WTC11 (cell line): ENCODE measurements around the gene CYTH3.

ENCODE experiments used
- AFF4 ChIP-seq: sonication (generic); formaldehyde crosslinking; IDR thresholded peaks from 2 replicates; pipeline ENCODE4 v1.8.1; 2023; ENCODE audit warnings: mild to moderate bottlenecking, missing genetic modification reagents, borderline replicate concordance
- ATF3 ChIP-seq: sonication (generic); formaldehyde crosslinking; conservative IDR thresholded peaks from 2 replicates; pipeline ENCODE4 v1.8.1; 2022; ENCODE audit warnings: mild to moderate bottlenecking, missing genetic modification reagents
- CTCF ChIP-seq: fragments of 200-600 bp; IDR thresholded peaks from 2 replicates; pipeline ENCODE4 v1.8.0; 2022; ENCODE audit warnings: antibody characterized with exemption
- FOXJ3 ChIP-seq: sonication (generic); formaldehyde crosslinking; IDR thresholded peaks from 2 replicates; pipeline ENCODE4 v1.9.0; 2021; ENCODE audit warnings: missing genetic modification reagents, mild to moderate bottlenecking, borderline replicate concordance
- MAX ChIP-seq: sonication (generic); formaldehyde crosslinking; IDR thresholded peaks from 2 replicates; pipeline ENCODE4 v1.8.0; 2022; ENCODE audit warnings: mild to moderate bottlenecking, missing genetic modification reagents
- NR3C1 ChIP-seq: sonication (generic); formaldehyde crosslinking; conservative IDR thresholded peaks from 2 replicates; pipeline ENCODE4 v1.8.1; 2023; ENCODE audit warnings: low read depth, mild to moderate bottlenecking, missing genetic modification reagents
- PRRX2 ChIP-seq: fragments of 250-450 bp; sonication (Bioruptor Pico); IDR thresholded peaks from 2 replicates; pipeline ENCODE4 v1.8.0; 2021; ENCODE audit warnings: mild to moderate bottlenecking
- RELA ChIP-seq: sonication (generic); formaldehyde crosslinking; IDR thresholded peaks from 2 replicates; pipeline ENCODE4 v1.8.1; 2022; ENCODE audit warnings: missing genetic modification reagents, mild to moderate bottlenecking, borderline replicate concordance

GRCh38 chr7:6279341-6279740, 6.9 kb upstream of the CYTH3 start:
- no peak for TF ChIP-seq ATF3 (CRISPR knock-in tag)
- TF ChIP-seq AFF4 (CRISPR knock-in tag) = no peak
- no peak for TF ChIP-seq CTCF
- TF ChIP-seq PRRX2 (CRISPR knock-in tag) = no peak
- TF ChIP-seq RELA (CRISPR knock-in tag) = no peak
- TF ChIP-seq MAX (CRISPR knock-in tag) = no peak
- TF ChIP-seq FOXJ3 (CRISPR knock-in tag) = no peak
- no peak for TF ChIP-seq NR3C1 (CRISPR knock-in tag)
